Vagina (tissue), 2 donors: ENCODE measurements around the gene TNFSF9.

Experiments
- CTCF ChIP-seq, 3 experiments: fragments of 450-650 bp in 2 of 3; fragments of 200-600 bp in 1 of 3; sonication (generic) in 1 of 3; IDR thresholded peaks; one replicate each; pipeline ENCODE4 v1.5.1; 2017 to 2019; ENCODE audit warnings: antibody characterized with exemption in 3 of 3, mild to moderate bottlenecking in 2 of 3, moderate library complexity in 2 of 3
- POLR2A ChIP-seq, 2 donors: fragments of 450-650 bp; IDR thresholded peaks; one replicate each; pipeline ENCODE4 v1.6.1; 2017; ENCODE audit warnings: antibody characterized with exemption in 2 of 2, mild to moderate bottlenecking in 2 of 2, moderate library complexity in 2 of 2
- POLR2AphosphoS5 ChIP-seq, 2 donors: sonication (generic); formaldehyde crosslinking; IDR thresholded peaks; one replicate each; pipeline ENCODE4 v1.9.0; 2017; ENCODE audit warnings: antibody characterized with exemption in 2 of 2, mild to moderate bottlenecking in 2 of 2, low read depth in 1 of 2; ENCODE audit not compliant: insufficient read depth in 1 of 2

- no peak for TF ChIP-seq CTCF (IDR thresholded peaks at IDR 0.05)
- no peak for TF ChIP-seq POLR2AphosphoS5 (IDR thresholded peaks at IDR 0.05; ENCODE audit: insufficient read depth in 1 of 2, low read depth in 1 of 2)
- TF ChIP-seq POLR2A (IDR thresholded peaks at IDR 0.05) = no peak
These were observed 46.1 kb downstream of the TNFSF9 start for GRCh38 chr19:6576869-6577475.
